Caki2 (cell line): ENCODE results near the gene AUH. TPM values are rescaled to one million over a fixed set of nuclear protein-coding genes. Genes with fewer than 3 reads are reported as not detected.

Experiments
- DNase-seq: peaks from one replicate; pipeline ENCODE4 v3.0.0-alpha.2; 2015; ENCODE audit warnings: low read depth
- in situ Hi-C: cut with HindIII; loops from 2 replicates; pipeline ENCODE4 v1.10.0; 2016; ENCODE audit warnings: low sequenced_read_pairs, low pct_unique_long_range_greater_than_20kb, mixed read lengths
- total RNA-seq: library from RNA; depleted of rRNA; stranded (reverse); fragments of >200 nt; shearing (Covaris generic); gene quantifications from 2 replicates; pipeline ENCODE4 v1.2.3, GENCODE V29; 2014; ENCODE audit warnings: low replicate concordance

AUH gene
- total RNA-seq, 1 experiment from 2014 or later = 12.1 TPM

- in situ Hi-C loops = no loop called here
Measured at GRCh38 chr9:91310037-91310436, 51.7 kb downstream of the AUH start.

GRCh38 chr9:91308191-91308590 lies 53.5 kb downstream of the AUH start:
- DNase-seq = no peak
- in situ Hi-C loops = no loop called here

More at GRCh38 chr9:91310037-91310436, 51.7 kb downstream of the AUH start:
- DNase-seq = no peak

- in situ Hi-C loops = no loop called here
- DNase-seq = no peak
Measured at GRCh38 chr9:91307279-91307678, 54.4 kb downstream of the AUH start.

GRCh38 chr9:91306296-91306630 lies 55.5 kb downstream of the AUH start:
- in situ Hi-C loops = no loop called here
- DNase-seq = no peak

GRCh38 chr9:91305596-91306295 lies 56.0 kb downstream of the AUH start:
- DNase-seq = no peak
- in situ Hi-C loops = no loop called here

GRCh38 chr9:91303741-91304415 lies 57.8 kb downstream of the AUH start:
- in situ Hi-C loops = no loop called here
- no peak for DNase-seq

GRCh38 chr9:91302831-91303230 lies 58.9 kb downstream of the AUH start:
- in situ Hi-C loops = no loop called here
- peak; percentile 12 for DNase-seq

- in situ Hi-C loops = no loop called here
- no peak for DNase-seq
Measured at GRCh38 chr9:91301161-91301560, 60.6 kb downstream of the AUH start.

- in situ Hi-C loops = no loop called here
- DNase-seq = no peak
Measured at GRCh38 chr9:91298311-91298710, 63.4 kb downstream of the AUH start.

GRCh38 chr9:91297306-91297705 lies 64.4 kb downstream of the AUH start:
- no peak for DNase-seq
- in situ Hi-C loops = no loop called here

- DNase-seq = no peak
- in situ Hi-C loops = no loop called here
Measured at GRCh38 chr9:91296354-91296753, 65.4 kb downstream of the AUH start.

- in situ Hi-C loops = no loop called here
- DNase-seq = no peak
Measured at GRCh38 chr9:91295357-91295756, 66.4 kb downstream of the AUH start.

- in situ Hi-C loops = no loop called here
- no peak for DNase-seq
Measured at GRCh38 chr9:91291866-91292265, 69.9 kb downstream of the AUH start.

GRCh38 chr9:91289244-91289643 lies 72.5 kb downstream of the AUH start:
- DNase-seq = no peak
- in situ Hi-C loops = no loop called here

GRCh38 chr9:91285729-91286353 lies 75.9 kb downstream of the AUH start:
- in situ Hi-C loops = no loop called here

GRCh38 chr9:91282292-91282691 lies 79.4 kb downstream of the AUH start:
- no peak for DNase-seq
- in situ Hi-C loops = no loop called here

More at GRCh38 chr9:91285729-91286353, 75.9 kb downstream of the AUH start:
- no peak for DNase-seq

- in situ Hi-C loops = no loop called here
- DNase-seq = no peak
Measured at GRCh38 chr9:91279296-91280204, 82.2 kb downstream of the AUH start.

GRCh38 chr9:91276513-91276912 lies 85.2 kb downstream of the AUH start:
- no peak for DNase-seq
- in situ Hi-C loops = no loop called here

GRCh38 chr9:91275655-91276054 lies 86.1 kb downstream of the AUH start:
- no peak for DNase-seq
- in situ Hi-C loops = no loop called here
